Lower leg skin (tissue), 4 donors: ENCODE data around the gene POU2AF1. TPM values are rescaled to one million over a fixed set of nuclear protein-coding genes. Genes with fewer than 3 reads are reported as not detected.

Experiments used
- DNase-seq, 2 donors: peaks; one replicate each; pipeline ENCODE4 v3.0.0-alpha.2; 2019; ENCODE audit warnings: low spot score in 2 of 2
- H3K4me3 ChIP-seq: fragments of 200-600 bp; sonication (generic); 2 replicates; pipeline ENCODE4 v1.5.1; 2017; ENCODE audit warnings: mild to moderate bottlenecking, low read depth; ENCODE audit not compliant: poor library complexity, severe bottlenecking
- CTCF ChIP-seq, 3 donors: fragments of 450-650 bp; IDR thresholded peaks; one replicate each; pipeline ENCODE4 v1.5.1; 2016; ENCODE audit warnings: antibody characterized with exemption in 3 of 3, mild to moderate bottlenecking in 3 of 3, moderate library complexity in 2 of 3
- POLR2A ChIP-seq, 2 donors: fragments of 450-650 bp; IDR thresholded peaks; one replicate each; pipeline ENCODE4 v1.6.1; 2016 to 2017; ENCODE audit warnings: antibody characterized with exemption in 2 of 2, mild to moderate bottlenecking in 1 of 2, moderate library complexity in 1 of 2
- WGBS, 2 donors: methylation state at CpG; one replicate each; pipeline ENCODE4 v1.1.5; 2018; 5-methylcytosine and 5-hydroxymethylcytosine counted together
- intact Hi-C: fragments of 100-400 bp; cut with DNase I; formaldehyde crosslinking; loops from one replicate; pipeline ENCODE4 v1.15.0; 2023; ENCODE audit warnings: low total_unique reads
- total RNA-seq, 4 donors: library from RNA; depleted of rRNA; stranded (reverse); fragments of >200 nt; gene quantifications; one replicate each; pipeline ENCODE4 v1.1.0, GENCODE V29; 2016

Gene POU2AF1
- total RNA-seq, 4 donors from 2014 or later = 0.13 TPM; not detected in 3

GRCh38 chr11:111350811-111351210, 28.3 kb downstream of the POU2AF1 start:
- intact Hi-C loops = no loop called here
- DNase-seq = no peak
- TF ChIP-seq CTCF (IDR thresholded peaks at IDR 0.05) = no peak
- TF ChIP-seq POLR2A (IDR thresholded peaks at IDR 0.05) = no peak
- H3K4me3 ChIP-seq = no peak overlapping the region
- 67 to 72% methylated on average over 1 of the region's 1 CpG for WGBS, 2 donors

- WGBS, 2 donors = 73 to 85% methylated on average over 2 of the region's 2 CpGs
- intact Hi-C loops = no loop called here
- DNase-seq = no peak
- no peak for TF ChIP-seq POLR2A (IDR thresholded peaks at IDR 0.05)
- TF ChIP-seq CTCF (IDR thresholded peaks at IDR 0.05) = no peak
- no peak overlapping the region for H3K4me3 ChIP-seq
Observed at GRCh38 chr11:111349191-111349695, 29.8 kb downstream of the POU2AF1 start.

GRCh38 chr11:111348147-111348546, 30.9 kb downstream of the POU2AF1 start:
- TF ChIP-seq CTCF (IDR thresholded peaks at IDR 0.05) = no peak
- no peak for TF ChIP-seq POLR2A (IDR thresholded peaks at IDR 0.05)
- WGBS, 2 donors = 75 to 80% methylated on average over 3 of the region's 3 CpGs

GRCh38 chr11:111347723-111348115, 31.4 kb downstream of the POU2AF1 start:
- intact Hi-C loops = no loop called here
- WGBS, 2 donors = 57 to 76% methylated on average over 3 of the region's 3 CpGs
- DNase-seq = peak; percentile 14 to 59
- TF ChIP-seq CTCF (IDR thresholded peaks at IDR 0.05) = no peak
- no peak for TF ChIP-seq POLR2A (IDR thresholded peaks at IDR 0.05)
- H3K4me3 ChIP-seq = no peak overlapping the region

More at GRCh38 chr11:111348147-111348546, 30.9 kb downstream of the POU2AF1 start:
- no peak overlapping the region for H3K4me3 ChIP-seq
- DNase-seq = no peak
- intact Hi-C loops = no loop called here

GRCh38 chr11:111347002-111347722, 31.9 kb downstream of the POU2AF1 start:
- H3K4me3 ChIP-seq = no peak overlapping the region
- TF ChIP-seq CTCF (IDR thresholded peaks at IDR 0.05) (no peak), POLR2A (IDR thresholded peaks at IDR 0.05) (no peak)
- peak; percentile 15 to 62 for DNase-seq
- WGBS, 2 donors = 58 to 77% methylated on average over 6 of the region's 6 CpGs
- intact Hi-C loops = no loop called here
